GM23248 (cell line): ENCODE results near the gene WFDC12.

ENCODE experiments used
- EZH2 ChIP-seq: fragments of 200-600 bp; sonication (generic); IDR thresholded peaks from 2 replicates; pipeline ENCODE4 v1.6.1; 2018; ENCODE audit warnings: antibody characterized with exemption, mild to moderate bottlenecking; ENCODE audit not compliant: insufficient read depth, poor library complexity, severe bottlenecking
- EZH2phosphoT487 ChIP-seq: fragments of 200-600 bp; sonication (generic); IDR thresholded peaks from 2 replicates; pipeline ENCODE4 v1.6.1; 2018; ENCODE audit warnings: antibody characterized with exemption, moderate library complexity, mild to moderate bottlenecking, low read depth; ENCODE audit not compliant: insufficient read depth

GRCh38 chr20:45153147-45153546 is 28.9 kb upstream of the WFDC12 start:
- no peak for TF ChIP-seq EZH2
- no peak for TF ChIP-seq EZH2phosphoT487
